Activated CD8-positive, alpha-beta T cell treated with anti-CD3 and anti-CD28 coated beads for 36 hours (primary cell): ENCODE results near the gene WDR82. TPM values are rescaled to one million over a fixed set of nuclear protein-coding genes. Genes with fewer than 3 reads are reported as not detected.

Source experiments
- ATAC-seq: fragments of 200-7000 bp; cut with Tn5 transposase; one replicate; pipeline ENCODE4 v1.10.0; 2021; ENCODE audit warnings: mild to moderate bottlenecking, moderate library complexity
- CTCF ChIA-PET: fragments of 350-600 bp; sonication (Branson Sonifier 250); formaldehyde crosslinking; loops from one replicate; lab custom pipeline; 2021; ENCODE audit warnings: antibody characterized with exemption; lab: Charles Lee
- POLR2A ChIA-PET: fragments of 350-600 bp; sonication (Branson Sonifier 250); formaldehyde crosslinking; loops from one replicate; lab custom pipeline; 2021; ENCODE audit warnings: antibody characterized with exemption; lab: Charles Lee
- DNase-seq: peaks from one replicate; pipeline ENCODE4 v3.0.0-alpha.2; 2020
- H3K27ac Mint-ChIP-seq: one replicate; pipeline ENCODE4 v1.8.0; 2021; ENCODE audit warnings: mild to moderate bottlenecking, mixed read lengths
- H3K27me3 Mint-ChIP-seq: one replicate; pipeline ENCODE4 v1.8.0; 2021; ENCODE audit warnings: mixed read lengths
- H3K36me3 Mint-ChIP-seq: one replicate; pipeline ENCODE4 v1.8.0; 2021; ENCODE audit warnings: low read depth, mixed read lengths
- H3K4me1 Mint-ChIP-seq: one replicate; pipeline ENCODE4 v1.8.0; 2021; ENCODE audit warnings: low read depth, mixed read lengths
- H3K4me3 Mint-ChIP-seq: one replicate; pipeline ENCODE4 v1.8.0; 2021; ENCODE audit warnings: mild to moderate bottlenecking, moderate library complexity, mixed read lengths
- H3K9me3 Mint-ChIP-seq: one replicate; pipeline ENCODE4 v1.8.0; 2021; ENCODE audit warnings: mixed read lengths
- CTCF ChIP-seq: fragments of 200-600 bp; IDR thresholded peaks from one replicate; pipeline ENCODE4 v1.8.0; 2022; ENCODE audit warnings: antibody characterized with exemption, mild to moderate bottlenecking
- intact Hi-C: fragments of 100-400 bp; cut with micrococcal nuclease; formaldehyde crosslinking; loops from one replicate; pipeline ENCODE4 v1.10.0; 2022
- total RNA-seq, 2 experiments: library from RNA; stranded (reverse); gene quantifications; one replicate each; pipeline ENCODE4 v1.2.3, GENCODE V29; 2021

Gene WDR82
- total RNA-seq, 2 experiments from 2014 or later = 103 to 105 TPM

- H3K36me3 Mint-ChIP-seq = peaks cover 1% of the 10 kb centered on the region
- TF ChIP-seq CTCF = no peak
- H3K9me3 Mint-ChIP-seq = no peaks in the 10 kb centered on the region
- peak overlapping the region; percentile 72 for H3K4me3 Mint-ChIP-seq
- ChIA-PET POLR2A (interaction anchor here (0.9 to 33.3 kb wide), 8 partner anchors 10 to 227 kb away, joined by 3 to 949 read pairs (median 8); partner anchors contain the start of genes GLYCTK, TWF2 and WDR82), CTCF (interaction anchor here (0.7 to 11.9 kb wide), 29 partner anchors 12 to 239 kb away, joined by 3 to 223 read pairs (median 5); partner anchors contain the start of genes ACY1, ALAS1, GLYCTK and POC1A)
- no peaks in the 10 kb centered on the region for H3K27me3 Mint-ChIP-seq
- intact Hi-C loops = loop anchor here (2.0 kb wide), 1 partner anchor 117 kb away; no protein-coding TSS in a partner anchor
- peak; percentile 24 for ATAC-seq
- DNase-seq = peak; percentile 75
- peaks cover 92% of the 10 kb centered on the region for H3K4me1 Mint-ChIP-seq
- H3K27ac Mint-ChIP-seq = peak overlapping the region; percentile 72
Measured at GRCh38 chr3:52221563-52222318, 56.7 kb downstream of the WDR82 start.

- TF ChIP-seq CTCF = no peak
- ChIA-PET POLR2A (interaction anchor here (1.0 to 33.3 kb wide), 9 partner anchors 8 to 226 kb away, joined by 3 to 949 read pairs (median 6); partner anchors contain the start of genes GLYCTK, TWF2 and WDR82), CTCF (interaction anchor here (0.7 to 11.9 kb wide), 45 partner anchors 8 to 335 kb away, joined by 3 to 223 read pairs (median 5); partner anchors contain the start of genes ACY1, ALAS1, GLYCTK and POC1A)
- Mint-ChIP-seq H3K27ac (peak overlapping the region; percentile 72), H3K36me3 (peaks cover 4% of the 10 kb centered on the region), H3K9me3 (no peaks in the 10 kb centered on the region), H3K27me3 (no peaks in the 10 kb centered on the region), H3K4me1 (peaks cover 89% of the 10 kb centered on the region), H3K4me3 (peak overlapping the region; percentile 72)
- intact Hi-C loops = loop anchor here (2.0 kb wide), 1 partner anchor 118 kb away; no protein-coding TSS in a partner anchor
- ATAC-seq = no peak
- DNase-seq = no peak
Measured at GRCh38 chr3:52221141-52221562, 57.3 kb downstream of the WDR82 start.

DNA sequence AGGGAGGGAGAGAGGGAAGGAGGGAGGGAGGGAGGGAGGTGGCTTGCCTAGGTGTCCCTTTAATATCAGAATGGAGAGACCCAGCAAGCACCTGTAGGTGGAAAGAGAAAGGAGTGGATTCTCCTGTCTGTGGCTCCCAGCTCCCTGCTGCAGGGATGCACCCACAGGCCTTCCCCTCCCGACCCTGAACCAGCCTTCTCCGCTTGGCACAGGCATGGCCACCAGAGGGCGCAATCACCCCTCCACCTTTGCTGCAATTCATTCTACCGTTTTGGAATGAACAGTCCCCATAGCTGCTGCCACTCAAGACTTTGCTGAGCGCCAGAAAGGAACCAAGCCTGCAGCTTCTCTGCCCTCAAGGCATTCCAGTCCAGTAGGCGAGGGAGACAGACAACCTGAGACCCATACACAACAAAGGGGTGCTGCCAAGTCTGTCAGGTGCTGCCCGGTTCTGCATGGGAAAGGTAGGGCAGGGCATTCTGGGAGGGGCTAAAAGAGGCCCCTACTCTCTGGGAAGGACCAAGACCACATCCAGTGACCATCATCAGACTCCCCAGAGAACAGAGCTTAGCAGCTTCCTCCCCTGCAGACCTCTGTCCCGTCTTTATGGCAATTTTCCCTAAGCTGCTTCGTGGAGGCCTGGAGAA lies 57.9 kb downstream of the WDR82 start:
- TF ChIP-seq CTCF = peak; percentile 79
- H3K9me3 Mint-ChIP-seq = no peaks in the 10 kb centered on the region
- H3K4me3 Mint-ChIP-seq = peak overlapping the region; percentile 12
- ChIA-PET CTCF (interaction anchor here (0.7 to 11.9 kb wide), 48 partner anchors 9 to 335 kb away, joined by 3 to 223 read pairs (median 6); partner anchors contain the start of genes ACY1, ALAS1, GLYCTK and POC1A), POLR2A (interaction anchor here (0.6 to 33.3 kb wide), 11 partner anchors 9 to 225 kb away, joined by 3 to 949 read pairs (median 5); partner anchors contain the start of genes GLYCTK, TWF2 and WDR82)
- ATAC-seq (peak; percentile 71), DNase-seq (peak; percentile 95)
- H3K27ac Mint-ChIP-seq = no peak overlapping the region
- intact Hi-C loops = loop anchor here (2.0 kb wide), 1 partner anchor 118 kb away; no protein-coding TSS in a partner anchor
- H3K27me3 Mint-ChIP-seq = no peaks in the 10 kb centered on the region
- peaks cover 83% of the 10 kb centered on the region for H3K4me1 Mint-ChIP-seq
- peaks cover 7% of the 10 kb centered on the region for H3K36me3 Mint-ChIP-seq

- H3K4me1 Mint-ChIP-seq = peaks cover 71% of the 10 kb centered on the region
- H3K27ac Mint-ChIP-seq = peak overlapping the region; percentile 77
- peaks cover 18% of the 10 kb centered on the region for H3K36me3 Mint-ChIP-seq
- no peaks in the 10 kb centered on the region for H3K9me3 Mint-ChIP-seq
- ChIA-PET POLR2A (interaction anchor here (0.6 to 33.3 kb wide), 6 partner anchors 14 to 125 kb away, joined by 3 to 949 read pairs (median 4); partner anchors contain the start of genes ALAS1, GLYCTK, PPM1M and WDR82), CTCF (interaction anchor here (0.7 to 11.9 kb wide), 19 partner anchors 8 to 229 kb away, joined by 3 to 223 read pairs (median 6); partner anchors contain the start of genes ALAS1, TWF2 and WDR82)
- no peaks in the 10 kb centered on the region for H3K27me3 Mint-ChIP-seq
- intact Hi-C loops = no loop called here
- DNase-seq (no peak), ATAC-seq (no peak)
- TF ChIP-seq CTCF = no peak
- peak overlapping the region; percentile 70 for H3K4me3 Mint-ChIP-seq
Measured at GRCh38 chr3:52218937-52219650, 59.4 kb downstream of the WDR82 start.
